ENCODE results near the gene CACNA2D2.

The CACNA2D2 gene

GRCh38 chr3:50525987-50526386 is 22.6 kb upstream of the CACNA2D2 start:
- DNase-seq (ENCODE audit: low spot score), result peak; percentile 78
- in situ Hi-C loops (cut with MboI; ENCODE audit: low sequenced_read_pairs, unreplicated experiment), result no loop called here
- no peak for TF ChIP-seq CTCF (IDR thresholded peaks at IDR 0.05; ENCODE audit: borderline replicate concordance, control extremely low read depth, extremely low read depth, insufficient read depth, missing control alignments)

- in situ Hi-C loops (cut with MboI; ENCODE audit: low sequenced_read_pairs, unreplicated experiment), result no loop called here
- DNase-seq (ENCODE audit: low spot score), result no peak
- no peak for TF ChIP-seq CTCF (IDR thresholded peaks at IDR 0.05; ENCODE audit: borderline replicate concordance, control extremely low read depth, extremely low read depth, insufficient read depth, missing control alignments)
Measured at GRCh38 chr3:50525191-50525910, 21.9 kb upstream of the CACNA2D2 start.

GRCh38 chr3:50524746-50525145 is 21.3 kb upstream of the CACNA2D2 start:
- TF ChIP-seq CTCF (IDR thresholded peaks at IDR 0.05; ENCODE audit: borderline replicate concordance, control extremely low read depth, extremely low read depth, insufficient read depth, missing control alignments), result no peak
- no peak for DNase-seq (ENCODE audit: low spot score)
- in situ Hi-C loops (cut with MboI; ENCODE audit: low sequenced_read_pairs, unreplicated experiment), result no loop called here

- in situ Hi-C loops (cut with MboI; ENCODE audit: low sequenced_read_pairs, unreplicated experiment), result no loop called here
- no peak for TF ChIP-seq CTCF (IDR thresholded peaks at IDR 0.05; ENCODE audit: borderline replicate concordance, control extremely low read depth, extremely low read depth, insufficient read depth, missing control alignments)
- no peak for DNase-seq (ENCODE audit: low spot score)
Measured at GRCh38 chr3:50523279-50523811, 19.9 kb upstream of the CACNA2D2 start.

GRCh38 chr3:50521572-50521971 is 18.1 kb upstream of the CACNA2D2 start:
- in situ Hi-C loops (cut with MboI; ENCODE audit: low sequenced_read_pairs, unreplicated experiment), result no loop called here
- no peak for DNase-seq (ENCODE audit: low spot score)
- no peak for TF ChIP-seq CTCF (IDR thresholded peaks at IDR 0.05; ENCODE audit: borderline replicate concordance, control extremely low read depth, extremely low read depth, insufficient read depth, missing control alignments)

GRCh38 chr3:50520849-50521248 is 17.4 kb upstream of the CACNA2D2 start:
- in situ Hi-C loops (cut with MboI; ENCODE audit: low sequenced_read_pairs, unreplicated experiment), result no loop called here
- DNase-seq (ENCODE audit: low spot score), result no peak
- no peak for TF ChIP-seq CTCF (IDR thresholded peaks at IDR 0.05; ENCODE audit: borderline replicate concordance, control extremely low read depth, extremely low read depth, insufficient read depth, missing control alignments)
